AG09319 (cell line): ENCODE results near the gene PTGR1.

ENCODE experiments used
- DNase-seq: peaks from one replicate; pipeline ENCODE4 v3.0.0-alpha.2; 2010; ENCODE audit warnings: low read depth; ENCODE audit errors: extremely low read depth
- CTCF ChIP-seq: IDR thresholded peaks from 2 replicates; pipeline ENCODE4 v1.5.1; 2011; ENCODE audit warnings: low read depth, mild to moderate bottlenecking, inconsistent platforms, low read length, moderate library complexity

PTGR1 gene

GRCh38 chr9:111610845-111611244 is 11.4 kb upstream of the PTGR1 start:
- DNase-seq, result no peak
- TF ChIP-seq CTCF, result no peak

DNA sequence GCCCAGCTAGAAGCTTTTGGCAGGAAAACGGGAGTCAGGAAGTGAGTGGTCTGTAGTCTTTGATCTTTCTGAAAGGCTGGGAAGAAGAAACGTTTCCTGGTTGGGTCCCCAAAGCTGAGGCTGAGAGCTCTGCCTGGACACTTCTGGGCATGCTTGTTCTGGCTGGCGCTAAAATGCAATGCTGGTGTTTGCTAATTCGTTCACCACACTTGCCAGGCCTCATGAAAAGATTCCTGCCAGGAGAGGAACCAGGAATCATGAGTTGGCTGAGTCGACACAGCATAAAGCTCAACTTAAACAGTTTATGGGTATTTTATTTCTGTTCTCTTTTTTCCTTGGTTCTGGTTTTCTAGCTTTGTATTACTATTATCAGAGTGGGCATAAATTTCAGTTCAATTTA is 10.7 kb upstream of the PTGR1 start:
- no peak for TF ChIP-seq CTCF
- DNase-seq, result no peak

DNA sequence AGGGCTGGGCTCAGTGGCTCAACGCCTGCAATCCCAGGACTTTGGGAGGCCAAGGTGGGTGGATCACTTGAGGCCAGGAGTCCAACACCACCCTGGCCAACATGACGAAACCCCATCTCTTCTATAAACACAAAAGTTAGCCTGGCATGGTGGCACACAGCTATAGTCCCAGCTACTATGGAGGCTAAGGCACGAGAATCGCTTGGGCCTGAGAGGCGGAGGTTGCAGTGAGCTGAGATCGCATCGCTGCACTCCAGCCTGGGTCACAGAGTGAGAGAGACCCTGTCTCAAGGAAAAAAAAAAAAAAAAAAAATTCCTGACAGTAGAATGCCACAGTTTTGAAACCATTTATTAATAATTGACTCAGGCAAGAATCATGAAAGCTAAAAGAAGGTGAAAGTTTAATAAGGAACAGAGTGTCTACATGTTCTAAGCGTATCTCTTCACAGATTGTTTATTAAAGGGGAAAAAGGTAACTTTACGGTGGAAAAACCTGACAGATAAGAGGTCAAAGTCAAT is 5.7 kb upstream of the PTGR1 start:
- TF ChIP-seq CTCF, result no peak
- no peak for DNase-seq

DNA sequence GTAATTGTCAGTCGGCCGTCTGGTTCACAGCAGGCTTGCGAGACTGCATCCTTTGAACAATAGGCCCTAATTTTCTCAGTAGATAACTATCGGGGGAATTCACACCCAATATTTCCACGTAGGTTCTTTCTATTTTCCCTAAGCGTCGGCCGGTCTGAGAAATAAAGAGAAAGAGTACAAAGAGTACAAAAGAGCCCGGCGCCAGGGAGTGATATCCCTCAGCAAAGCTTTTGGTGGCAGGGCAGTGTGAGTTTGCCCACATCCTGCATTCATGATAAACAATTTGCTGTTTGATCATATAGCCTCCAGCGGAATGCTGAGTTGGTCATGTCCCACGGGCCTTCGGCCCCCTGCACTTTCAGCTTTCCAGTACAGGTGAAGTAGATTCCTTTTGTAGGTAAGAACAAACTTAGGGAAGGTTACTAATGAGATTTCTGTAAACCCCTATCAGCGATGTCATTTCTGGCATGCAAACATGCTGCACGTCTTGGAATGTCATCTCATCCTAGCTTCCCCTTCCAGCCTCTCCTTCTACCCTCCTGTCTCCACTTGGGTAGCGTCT is 4.7 kb upstream of the PTGR1 start:
- no peak for TF ChIP-seq CTCF
- no peak for DNase-seq

- TF ChIP-seq CTCF, result no peak
These were observed 3.6 kb upstream of the PTGR1 start for GRCh38 chr9:111603041-111603440.

GRCh38 chr9:111601237-111602018 is 2.0 kb upstream of the PTGR1 start:
- no peak for TF ChIP-seq CTCF
- DNase-seq, result no peak

More at GRCh38 chr9:111603041-111603440, 3.6 kb upstream of the PTGR1 start:
- DNase-seq, result no peak

DNA sequence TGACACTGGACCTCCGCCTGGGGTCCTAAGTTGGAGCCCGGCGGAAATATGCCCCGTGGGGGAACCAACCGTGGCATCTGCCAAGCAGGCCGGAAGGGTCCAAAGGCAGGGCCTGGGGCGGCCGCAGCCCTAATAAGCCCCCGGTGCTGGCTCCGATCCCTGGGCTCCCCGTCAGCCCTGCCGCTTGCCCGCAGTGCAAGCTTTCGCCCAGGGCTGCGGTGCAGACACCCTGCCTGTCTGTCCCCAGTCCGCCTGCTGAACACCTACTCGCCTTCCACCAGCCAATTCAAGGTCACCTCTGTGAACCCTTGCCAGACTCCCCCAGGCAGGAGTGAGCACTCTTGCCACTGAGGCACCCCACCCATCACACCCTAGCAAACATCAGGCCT is 502 bp upstream of the PTGR1 start:
- DNase-seq, result no peak
- TF ChIP-seq CTCF, result no peak
